ENCODE measurements around the gene SORCS2.
"Not testable (repeated sequence)": the region's sequence is repeated elsewhere in the genome, so short reads cannot be mapped to it uniquely, and the experiment has no call there.

SORCS2 gene

DNA sequence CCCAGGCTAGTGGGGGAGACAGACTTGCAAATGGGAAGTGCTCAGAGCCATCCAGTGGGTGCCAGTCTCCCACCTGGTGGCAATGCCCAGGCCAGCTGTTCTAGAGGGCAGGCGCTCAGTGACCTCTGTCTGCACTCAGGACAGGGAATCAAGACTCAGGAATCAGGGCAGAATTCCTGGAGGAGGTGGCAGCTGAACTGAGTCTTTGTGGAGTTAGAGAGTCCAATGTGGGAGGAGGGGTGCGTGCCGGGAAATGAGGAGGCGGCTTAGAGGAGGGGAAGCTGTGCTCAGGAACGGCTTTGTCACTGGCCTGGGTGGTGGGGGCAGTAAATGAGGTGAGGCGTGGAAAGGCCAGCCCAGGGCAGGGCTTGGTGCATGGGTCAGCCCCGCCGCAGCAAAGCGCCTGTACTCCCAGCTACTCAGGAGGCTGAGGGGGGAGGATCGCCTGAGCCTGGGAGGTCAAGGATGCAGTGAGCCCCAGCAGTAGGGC, 31.3 kb upstream of the SORCS2 start:
- ChIA-PET POLR2A (no interaction called here), CTCF (no interaction called here)
- Histone ChIP-seq H3K4me3 (ENCODE audit: control insufficient read depth in 1 of 7, extremely low read depth in 1 of 7, insufficient read depth in 4 of 7, low read depth in 2 of 7, low read length in 6 of 7) (no peak overlapping the region), H3K36me3 (ENCODE audit: control insufficient read depth in 4 of 4, insufficient read depth in 4 of 4, low read length in 3 of 4) (no peaks in the 10 kb centered on the region), H3K4me1 (ENCODE audit: control extremely low read depth in 1 of 4, control insufficient read depth in 4 of 4, insufficient read depth in 4 of 4, low read length in 3 of 4) (no peaks in the 10 kb centered on the region), H3K27me3 (replicated peaks in 2 of 5; ENCODE audit: control insufficient read depth in 4 of 5, insufficient read depth in 5 of 5, low read length in 4 of 5) (peaks cover 0 to 52% (median 15%) of the 10 kb centered on the region in 5 experiments), H3K9me3 (ENCODE audit: control extremely low read depth in 1 of 5, control insufficient read depth in 4 of 5, insufficient read depth in 2 of 5, low read depth in 1 of 5, low read length in 4 of 5) (no peaks in the 10 kb centered on the region), H3K27ac (ENCODE audit: insufficient read depth in 1 of 2, low read depth in 1 of 2, low read length in 2 of 2, poor library complexity in 1 of 2, severe bottlenecking in 2 of 2) (no peak overlapping the region)
- WGBS (ENCODE audit: insufficient coverage): 95% methylated on average over 9 of the region's 10 CpGs
- no peak for DNase-seq

DNA sequence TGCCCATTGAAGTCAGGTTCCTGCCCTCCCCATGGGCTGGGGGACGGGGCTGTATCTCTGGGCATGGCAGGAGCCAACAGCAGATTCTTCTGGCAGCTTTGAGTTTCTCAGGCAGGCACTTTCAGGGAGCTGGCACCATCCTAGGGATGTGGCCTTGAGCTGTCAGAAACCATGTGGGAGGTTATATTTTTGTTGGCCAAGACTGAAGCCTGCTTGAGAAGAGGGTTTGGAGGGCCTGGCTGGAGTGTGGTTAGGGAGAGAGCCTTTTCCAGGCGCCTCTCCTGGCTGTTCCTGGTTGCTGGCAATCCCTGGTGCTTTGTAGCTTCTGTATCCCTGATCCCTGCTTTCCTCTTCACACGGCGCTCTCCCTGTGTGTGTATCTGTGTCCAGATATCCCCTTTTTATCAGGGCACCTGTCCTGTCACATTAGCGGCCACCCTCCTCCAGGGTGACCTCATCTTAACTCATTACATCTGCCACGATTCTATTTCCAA, 30.6 kb upstream of the SORCS2 start:
- Histone ChIP-seq H3K4me1 (ENCODE audit: control extremely low read depth in 1 of 4, control insufficient read depth in 4 of 4, insufficient read depth in 4 of 4, low read length in 3 of 4) (no peaks in the 10 kb centered on the region), H3K9me3 (ENCODE audit: control extremely low read depth in 1 of 5, control insufficient read depth in 4 of 5, insufficient read depth in 2 of 5, low read depth in 1 of 5, low read length in 4 of 5) (no peaks in the 10 kb centered on the region), H3K36me3 (ENCODE audit: control insufficient read depth in 4 of 4, insufficient read depth in 4 of 4, low read length in 3 of 4) (no peaks in the 10 kb centered on the region), H3K4me3 (ENCODE audit: control insufficient read depth in 1 of 7, extremely low read depth in 1 of 7, insufficient read depth in 4 of 7, low read depth in 2 of 7, low read length in 6 of 7) (no peak overlapping the region), H3K27me3 (replicated peaks in 2 of 5; ENCODE audit: control insufficient read depth in 4 of 5, insufficient read depth in 5 of 5, low read length in 4 of 5) (peaks cover 0 to 45% (median 10%) of the 10 kb centered on the region in 5 experiments), H3K27ac (ENCODE audit: insufficient read depth in 1 of 2, low read depth in 1 of 2, low read length in 2 of 2, poor library complexity in 1 of 2, severe bottlenecking in 2 of 2) (no peak overlapping the region)
- WGBS (ENCODE audit: insufficient coverage): 94% methylated on average over 6 of the region's 6 CpGs
- CTCF ChIA-PET: no interaction called here
- POLR2A ChIA-PET: no interaction called here
- DNase-seq: no peak

DNA sequence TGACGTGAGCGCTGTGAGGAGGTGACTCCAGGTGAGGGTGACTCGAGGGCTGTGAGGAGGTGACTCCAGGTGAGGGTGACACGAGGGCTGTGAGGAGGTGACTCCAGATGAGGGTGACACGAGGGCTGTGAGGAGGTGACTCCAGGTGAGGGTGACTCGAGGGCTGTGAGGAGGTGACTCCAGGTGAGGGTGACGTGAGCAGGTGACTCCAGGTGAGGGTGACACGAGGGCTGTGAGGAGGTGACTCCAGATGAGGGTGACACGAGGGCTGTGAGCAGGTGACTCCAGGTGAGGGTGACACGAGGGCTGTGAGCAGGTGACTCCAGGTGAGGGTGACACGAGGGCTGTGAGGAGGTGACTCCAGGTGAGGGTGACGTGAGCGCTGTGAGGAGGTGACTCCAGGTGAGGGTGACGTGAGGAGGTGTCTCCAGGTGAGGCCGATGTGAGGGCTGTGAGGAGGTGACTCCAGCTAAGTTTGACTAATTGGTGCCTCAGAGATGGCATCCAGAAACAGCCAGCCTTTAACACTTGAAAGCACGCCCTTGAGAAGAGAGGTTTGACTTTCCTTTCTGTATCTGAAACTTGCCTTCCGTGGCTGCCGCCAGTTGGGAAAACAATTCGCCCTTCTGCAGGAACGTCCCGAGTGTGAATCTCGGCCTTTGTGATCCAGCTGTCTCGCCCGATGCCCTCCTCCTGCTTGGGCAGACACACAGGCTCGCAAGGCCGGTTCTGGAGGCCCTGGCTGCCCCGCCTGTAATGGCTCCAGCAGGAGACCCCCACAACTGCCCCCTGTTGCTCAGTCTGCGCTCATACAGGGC, 27.1 kb upstream of the SORCS2 start:
- POLR2A ChIA-PET; DNase-seq; H3K4me1 ChIP-seq (ENCODE audit: control extremely low read depth in 1 of 4, control insufficient read depth in 4 of 4, insufficient read depth in 4 of 4, low read length in 3 of 4); H3K4me3 ChIP-seq (ENCODE audit: control insufficient read depth in 1 of 7, extremely low read depth in 1 of 7, insufficient read depth in 4 of 7, low read depth in 2 of 7, low read length in 6 of 7); H3K9me3 ChIP-seq (ENCODE audit: control extremely low read depth in 1 of 5, control insufficient read depth in 4 of 5, insufficient read depth in 2 of 5, low read depth in 1 of 5, low read length in 4 of 5); H3K36me3 ChIP-seq (ENCODE audit: control insufficient read depth in 4 of 4, insufficient read depth in 4 of 4, low read length in 3 of 4); H3K27ac ChIP-seq (ENCODE audit: insufficient read depth in 1 of 2, low read depth in 1 of 2, low read length in 2 of 2, poor library complexity in 1 of 2, severe bottlenecking in 2 of 2); CTCF ChIA-PET: not testable (repeated sequence)
- 97% methylated on average over 20 of the region's 28 CpGs for WGBS (ENCODE audit: insufficient coverage)
- peaks cover 0 to 16% (median 2%) of the 10 kb centered on the region in 5 experiments for H3K27me3 ChIP-seq (replicated peaks in 2 of 5; ENCODE audit: control insufficient read depth in 4 of 5, insufficient read depth in 5 of 5, low read length in 4 of 5)

- Histone ChIP-seq H3K27me3 (replicated peaks in 2 of 5; ENCODE audit: control insufficient read depth in 4 of 5, insufficient read depth in 5 of 5, low read length in 4 of 5) (peaks cover 0 to 15% (median 4%) of the 10 kb centered on the region in 5 experiments), H3K36me3 (ENCODE audit: control insufficient read depth in 4 of 4, insufficient read depth in 4 of 4, low read length in 3 of 4) (no peaks in the 10 kb centered on the region), H3K9me3 (ENCODE audit: control extremely low read depth in 1 of 5, control insufficient read depth in 4 of 5, insufficient read depth in 2 of 5, low read depth in 1 of 5, low read length in 4 of 5) (no peaks in the 10 kb centered on the region), H3K4me3 (ENCODE audit: control insufficient read depth in 1 of 7, extremely low read depth in 1 of 7, insufficient read depth in 4 of 7, low read depth in 2 of 7, low read length in 6 of 7) (no peak overlapping the region), H3K4me1 (ENCODE audit: control extremely low read depth in 1 of 4, control insufficient read depth in 4 of 4, insufficient read depth in 4 of 4, low read length in 3 of 4) (peaks cover 0 to 4% (median 0%) of the 10 kb centered on the region in 4 experiments), H3K27ac (ENCODE audit: insufficient read depth in 1 of 2, low read depth in 1 of 2, low read length in 2 of 2, poor library complexity in 1 of 2, severe bottlenecking in 2 of 2) (no peak overlapping the region)
- POLR2A ChIA-PET: no interaction called here
- no peak for DNase-seq
- CTCF ChIA-PET: no interaction called here
- WGBS (ENCODE audit: insufficient coverage): 100% methylated on average over 6 of the region's 9 CpGs
These were observed 26.5 kb upstream of the SORCS2 start for GRCh38 chr4:7165874-7166201.

GRCh38 chr4:7166237-7166636, 26.1 kb upstream of the SORCS2 start:
- peaks cover 0 to 18% (median 4%) of the 10 kb centered on the region in 5 experiments for H3K27me3 ChIP-seq (replicated peaks in 2 of 5; ENCODE audit: control insufficient read depth in 4 of 5, insufficient read depth in 5 of 5, low read length in 4 of 5)
- no peaks in the 10 kb centered on the region for H3K9me3 ChIP-seq (ENCODE audit: control extremely low read depth in 1 of 5, control insufficient read depth in 4 of 5, insufficient read depth in 2 of 5, low read depth in 1 of 5, low read length in 4 of 5)
- no peak for DNase-seq
- no peak overlapping the region for H3K27ac ChIP-seq (ENCODE audit: insufficient read depth in 1 of 2, low read depth in 1 of 2, low read length in 2 of 2, poor library complexity in 1 of 2, severe bottlenecking in 2 of 2)
- peaks cover 0 to 4% (median 0%) of the 10 kb centered on the region in 4 experiments for H3K4me1 ChIP-seq (ENCODE audit: control extremely low read depth in 1 of 4, control insufficient read depth in 4 of 4, insufficient read depth in 4 of 4, low read length in 3 of 4)
- CTCF ChIA-PET: no interaction called here
- 97% methylated on average over 3 of the region's 3 CpGs for WGBS (ENCODE audit: insufficient coverage)
- H3K4me3 ChIP-seq (ENCODE audit: control insufficient read depth in 1 of 7, extremely low read depth in 1 of 7, insufficient read depth in 4 of 7, low read depth in 2 of 7, low read length in 6 of 7): no peak overlapping the region
- no peaks in the 10 kb centered on the region for H3K36me3 ChIP-seq (ENCODE audit: control insufficient read depth in 4 of 4, insufficient read depth in 4 of 4, low read length in 3 of 4)
- POLR2A ChIA-PET: no interaction called here

DNA sequence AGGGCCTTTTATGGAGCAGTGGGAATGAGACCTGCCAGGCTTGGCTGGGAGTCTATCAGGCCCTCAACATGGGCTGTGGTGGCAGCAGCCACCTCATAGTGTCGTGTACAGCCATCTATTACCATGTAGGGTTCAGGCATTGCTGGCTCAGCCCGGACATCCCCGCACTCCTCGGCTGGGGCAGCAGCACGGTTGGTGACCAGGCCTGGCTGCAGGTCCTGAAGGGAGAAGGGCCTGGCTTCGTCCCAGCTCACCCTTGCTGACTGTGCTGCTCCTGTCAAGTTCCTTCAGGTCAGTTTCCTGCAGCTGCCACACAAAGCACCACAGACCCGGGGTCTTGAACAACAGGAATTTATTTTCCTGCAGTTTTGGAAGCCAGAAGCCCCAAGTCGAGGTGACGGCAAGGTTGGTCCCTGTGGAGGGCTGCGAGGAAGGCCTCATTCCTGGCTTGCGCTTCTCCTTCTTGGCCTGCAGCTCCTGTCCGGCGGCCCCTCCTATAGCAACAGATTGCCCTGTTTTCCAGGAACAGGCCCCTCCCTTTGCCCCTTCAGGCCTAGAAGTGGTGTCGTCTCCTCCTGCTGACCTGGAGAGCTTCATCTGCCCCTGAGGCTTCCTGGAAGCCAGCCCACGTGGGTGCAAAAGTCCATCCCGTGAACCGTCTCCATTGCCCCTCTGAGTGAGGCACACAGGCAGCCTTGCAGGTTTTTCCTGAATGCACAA, 25.2 kb upstream of the SORCS2 start:
- Histone ChIP-seq H3K36me3 (ENCODE audit: control insufficient read depth in 4 of 4, insufficient read depth in 4 of 4, low read length in 3 of 4) (no peaks in the 10 kb centered on the region), H3K27me3 (replicated peaks in 2 of 5; ENCODE audit: control insufficient read depth in 4 of 5, insufficient read depth in 5 of 5, low read length in 4 of 5) (peaks cover 0 to 22% (median 2%) of the 10 kb centered on the region in 5 experiments), H3K27ac (ENCODE audit: insufficient read depth in 1 of 2, low read depth in 1 of 2, low read length in 2 of 2, poor library complexity in 1 of 2, severe bottlenecking in 2 of 2) (no peak overlapping the region), H3K4me1 (ENCODE audit: control extremely low read depth in 1 of 4, control insufficient read depth in 4 of 4, insufficient read depth in 4 of 4, low read length in 3 of 4) (peaks cover 0 to 4% (median 0%) of the 10 kb centered on the region in 4 experiments), H3K4me3 (ENCODE audit: control insufficient read depth in 1 of 7, extremely low read depth in 1 of 7, insufficient read depth in 4 of 7, low read depth in 2 of 7, low read length in 6 of 7) (no peak overlapping the region), H3K9me3 (ENCODE audit: control extremely low read depth in 1 of 5, control insufficient read depth in 4 of 5, insufficient read depth in 2 of 5, low read depth in 1 of 5, low read length in 4 of 5) (no peaks in the 10 kb centered on the region)
- 73% methylated on average over 17 of the region's 17 CpGs for WGBS (ENCODE audit: insufficient coverage)
- POLR2A ChIA-PET: no interaction called here
- CTCF ChIA-PET: interaction anchor here (1.0 kb wide), 1 partner anchor 18 kb away, joined by 3 read pairs; no protein-coding TSS in a partner anchor
- DNase-seq: no peak

GRCh38 chr4:7167706-7168105, 24.6 kb upstream of the SORCS2 start:
- 97% methylated on average over 3 of the region's 4 CpGs for WGBS (ENCODE audit: insufficient coverage)
- H3K4me3 ChIP-seq (ENCODE audit: control insufficient read depth in 1 of 7, extremely low read depth in 1 of 7, insufficient read depth in 4 of 7, low read depth in 2 of 7, low read length in 6 of 7): no peak overlapping the region
- POLR2A ChIA-PET: no interaction called here
- H3K9me3 ChIP-seq (ENCODE audit: control extremely low read depth in 1 of 5, control insufficient read depth in 4 of 5, insufficient read depth in 2 of 5, low read depth in 1 of 5, low read length in 4 of 5): no peaks in the 10 kb centered on the region
- H3K36me3 ChIP-seq (ENCODE audit: control insufficient read depth in 4 of 4, insufficient read depth in 4 of 4, low read length in 3 of 4): no peaks in the 10 kb centered on the region
- DNase-seq: no peak
- H3K27me3 ChIP-seq (replicated peaks in 2 of 5; ENCODE audit: control insufficient read depth in 4 of 5, insufficient read depth in 5 of 5, low read length in 4 of 5): peaks cover 0 to 22% (median 2%) of the 10 kb centered on the region in 5 experiments
- CTCF ChIA-PET: interaction anchor here (1.0 kb wide), 1 partner anchor 17 kb away, joined by 3 read pairs; no protein-coding TSS in a partner anchor
- H3K4me1 ChIP-seq (ENCODE audit: control extremely low read depth in 1 of 4, control insufficient read depth in 4 of 4, insufficient read depth in 4 of 4, low read length in 3 of 4): peaks cover 0 to 4% (median 0%) of the 10 kb centered on the region in 4 experiments
- H3K27ac ChIP-seq (ENCODE audit: insufficient read depth in 1 of 2, low read depth in 1 of 2, low read length in 2 of 2, poor library complexity in 1 of 2, severe bottlenecking in 2 of 2): no peak overlapping the region

All from common myeloid progenitor, CD34-positive (primary cell).